ENCODE measurements around the gene ATP2B2. TPM values are rescaled to one million over a fixed set of nuclear protein-coding genes. Genes with fewer than 3 reads are reported as not detected.

The ATP2B2 gene
- total and polyA plus RNA-seq, 2 donors (not counting 1 experiment from before 2014, with no cell fraction given), result not detected

GRCh38 chr3:10467904-10468612, 37.3 kb downstream of the ATP2B2 start:
- no peak overlapping the region for H3K4me3 Mint-ChIP-seq
- ATAC-seq (ENCODE audit: low read depth) (no peak), DNase-seq (no peak)
- no peak overlapping the region for H3K4me3 ChIP-seq (ENCODE audit: control extremely low read depth in 1 of 5, extremely low read depth in 1 of 5, insufficient read depth in 1 of 5, low read depth in 2 of 5, low read length in 4 of 5)
- no peaks in the 10 kb centered on the region for H3K36me3 ChIP-seq (replicated peaks in 1 of 2; ENCODE audit: control extremely low read depth in 1 of 2, control insufficient read depth in 1 of 2, extremely low read depth in 1 of 2, insufficient read depth in 2 of 2, low read length in 1 of 2)
- H3K4me1 ChIP-seq (ENCODE audit: control insufficient read depth in 2 of 2, insufficient read depth in 2 of 2, low read length in 2 of 2), result peaks cover 0 to 10% of the 10 kb centered on the region in 2 donors
- H3K4me1 Mint-ChIP-seq, result peaks cover 5% of the 10 kb centered on the region
- H3K79me2 ChIP-seq (ENCODE audit: control insufficient read depth, insufficient read depth, low read length), result no peaks in the 10 kb centered on the region
- POLR2A ChIA-PET, result no interaction called here
- no peak overlapping the region for H2AFZ ChIP-seq (ENCODE audit: insufficient read depth, low read depth, low read length, poor library complexity, severe bottlenecking)
- H3K27me3 Mint-ChIP-seq, result peaks cover 45% of the 10 kb centered on the region
- no peaks in the 10 kb centered on the region for H3K9me3 Mint-ChIP-seq (ENCODE audit: insufficient read depth)
- no peak overlapping the region for H3K27ac Mint-ChIP-seq
- H3K9ac ChIP-seq (ENCODE audit: low read length), result no peak overlapping the region
- H4K20me1 ChIP-seq (ENCODE audit: control insufficient read depth, insufficient read depth, low read length, poor library complexity, severe bottlenecking), result no peaks in the 10 kb centered on the region
- peaks cover 0 to 57% (median 7%) of the 10 kb centered on the region in 4 experiments for H3K27me3 ChIP-seq (replicated peaks in 1 of 4; ENCODE audit: control extremely low read depth in 1 of 4, control insufficient read depth in 3 of 4, insufficient read depth in 4 of 4, low read length in 3 of 4)
- CTCF ChIA-PET, result no interaction called here
- no peak overlapping the region for H3K4me2 ChIP-seq (replicated peaks; ENCODE audit: low read depth, low read length, poor library complexity, severe bottlenecking)
- no peak for TF ChIP-seq EZH2 (IDR thresholded peaks at IDR 0.05; ENCODE audit: borderline replicate concordance, insufficient read depth, low read depth, low read length, poor library complexity, severe bottlenecking)
- TF ChIP-seq CTCF (IDR thresholded peaks at IDR 0.05), result no peak
- peaks cover 0 to 3% (median 0%) of the 10 kb centered on the region in 3 donors for H3K9me3 ChIP-seq (ENCODE audit: control extremely low read depth in 1 of 3, control insufficient read depth in 2 of 3, insufficient read depth in 1 of 3, low read length in 2 of 3)
- WGBS (ENCODE audit: insufficient coverage), result 79% methylated on average over 6 of the region's 11 CpGs
- H3K27ac ChIP-seq (ENCODE audit: low read length in 2 of 2), result no peak overlapping the region
- intact Hi-C loops (cut with micrococcal nuclease), result no loop called here

GRCh38 chr3:10467204-10467603, 38.2 kb downstream of the ATP2B2 start:
- Mint-ChIP-seq H3K4me3 (no peak overlapping the region), H3K27ac (no peak overlapping the region), H3K27me3 (peaks cover 43% of the 10 kb centered on the region), H3K4me1 (peaks cover 5% of the 10 kb centered on the region), H3K9me3 (ENCODE audit: insufficient read depth) (no peaks in the 10 kb centered on the region)
- POLR2A ChIA-PET, result no interaction called here
- no peak overlapping the region for H3K27ac ChIP-seq (ENCODE audit: low read length in 2 of 2)
- WGBS (ENCODE audit: insufficient coverage), result 85% methylated on average over 5 of the region's 5 CpGs
- no peak overlapping the region for H3K9ac ChIP-seq (ENCODE audit: low read length)
- H4K20me1 ChIP-seq (ENCODE audit: control insufficient read depth, insufficient read depth, low read length, poor library complexity, severe bottlenecking), result no peaks in the 10 kb centered on the region
- no peak overlapping the region for H3K4me3 ChIP-seq (ENCODE audit: control extremely low read depth in 1 of 5, extremely low read depth in 1 of 5, insufficient read depth in 1 of 5, low read depth in 2 of 5, low read length in 4 of 5)
- CTCF ChIA-PET, result no interaction called here
- DNase-seq (no peak), ATAC-seq (ENCODE audit: low read depth) (no peak)
- TF ChIP-seq CTCF (IDR thresholded peaks at IDR 0.05) (no peak), EZH2 (IDR thresholded peaks at IDR 0.05; ENCODE audit: borderline replicate concordance, insufficient read depth, low read depth, low read length, poor library complexity, severe bottlenecking) (no peak)
- peaks cover 0 to 10% of the 10 kb centered on the region in 2 donors for H3K4me1 ChIP-seq (ENCODE audit: control insufficient read depth in 2 of 2, insufficient read depth in 2 of 2, low read length in 2 of 2)
- H3K36me3 ChIP-seq (replicated peaks in 1 of 2; ENCODE audit: control extremely low read depth in 1 of 2, control insufficient read depth in 1 of 2, extremely low read depth in 1 of 2, insufficient read depth in 2 of 2, low read length in 1 of 2), result no peaks in the 10 kb centered on the region
- no peak overlapping the region for H3K4me2 ChIP-seq (replicated peaks; ENCODE audit: low read depth, low read length, poor library complexity, severe bottlenecking)
- peaks cover 0 to 3% (median 0%) of the 10 kb centered on the region in 3 donors for H3K9me3 ChIP-seq (ENCODE audit: control extremely low read depth in 1 of 3, control insufficient read depth in 2 of 3, insufficient read depth in 1 of 3, low read length in 2 of 3)
- intact Hi-C loops (cut with micrococcal nuclease), result no loop called here
- H2AFZ ChIP-seq (ENCODE audit: insufficient read depth, low read depth, low read length, poor library complexity, severe bottlenecking), result no peak overlapping the region
- H3K27me3 ChIP-seq (replicated peaks in 1 of 4; ENCODE audit: control extremely low read depth in 1 of 4, control insufficient read depth in 3 of 4, insufficient read depth in 4 of 4, low read length in 3 of 4), result peaks cover 0 to 51% (median 4%) of the 10 kb centered on the region in 4 experiments
- H3K79me2 ChIP-seq (ENCODE audit: control insufficient read depth, insufficient read depth, low read length), result no peaks in the 10 kb centered on the region

All from B cell (primary cell).